Activated naive CD4-positive, alpha-beta T cell treated with anti-CD3 and anti-CD28 coated beads, Interleukin-2, amount 50 U/mL, for 16 hours (primary cell): ENCODE measurements around the gene WDR7.
"Not testable (repeated sequence)": the region's sequence is repeated elsewhere in the genome, so short reads cannot be mapped to it uniquely, and the experiment has no call there.

Experiments used
- DNase-seq: peaks from one replicate; pipeline ENCODE4 v3.0.0-alpha.2; 2020

The WDR7 gene

DNA sequence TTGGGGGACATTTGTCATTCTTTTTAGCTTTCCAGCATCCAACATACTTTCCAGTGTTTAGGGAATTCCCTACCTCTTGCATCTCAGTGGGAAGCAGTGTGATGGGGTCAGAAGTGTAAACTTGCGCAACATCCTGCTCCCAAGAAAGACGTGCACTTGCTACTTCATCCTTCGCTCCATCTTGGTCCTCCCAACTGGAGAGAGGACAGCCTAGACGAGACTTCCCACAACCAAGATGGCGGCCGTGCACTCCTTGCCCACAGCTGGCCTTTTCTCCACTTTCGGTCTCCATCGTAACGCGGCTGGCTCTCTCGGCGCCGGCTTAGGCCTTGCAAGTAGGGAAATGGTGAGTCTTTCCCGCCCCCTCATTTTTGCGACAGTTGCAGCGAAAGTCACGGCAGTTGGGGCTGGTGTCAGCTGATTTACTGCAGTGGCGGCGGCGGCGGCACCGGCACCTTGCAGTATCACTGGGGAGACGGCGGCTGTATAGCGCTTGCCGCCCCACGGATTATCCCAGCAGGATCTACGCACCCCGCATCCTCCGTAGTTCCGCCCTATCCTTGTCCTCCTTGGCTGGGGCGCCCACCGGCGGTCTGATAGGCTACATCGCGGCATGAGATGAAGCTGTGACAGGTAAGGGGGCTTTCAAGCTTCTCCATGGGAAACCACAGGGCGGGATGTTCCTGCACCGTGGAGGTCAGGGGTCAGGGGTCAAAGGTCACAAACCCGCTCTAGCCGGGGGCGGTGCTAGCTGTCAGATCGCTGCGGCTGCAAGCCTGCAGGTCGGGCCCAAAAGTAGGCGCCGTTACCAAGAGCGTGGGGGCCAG, at the start of gene WDR7:
Gene WDR7 (plus strand): TSS at position 416 of the 827 bp plus-strand sequence. CDS start 21,157 bp downstream, outside the sequence.
- peak; percentile 95 for DNase-seq

DNA sequence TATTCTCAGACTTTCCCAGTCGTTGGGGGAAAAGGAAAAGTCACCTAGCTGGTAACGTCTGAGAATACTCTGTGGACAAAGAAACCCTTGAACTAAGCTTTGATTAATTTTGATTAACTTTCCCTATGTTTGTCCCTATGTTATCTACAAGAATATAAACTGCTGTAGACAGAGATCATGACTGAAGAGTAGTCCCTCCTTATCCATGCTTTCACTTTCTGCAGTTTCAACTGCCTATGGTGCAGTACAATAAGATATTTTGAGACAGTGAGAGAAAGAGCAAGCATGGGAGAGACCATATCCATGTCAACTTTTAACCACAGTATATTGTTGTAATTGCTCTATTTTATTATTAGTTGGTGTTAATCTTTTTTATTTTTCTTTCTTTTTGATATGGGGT, 44.5 kb upstream of the WDR7 start:
- no peak for DNase-seq

DNA sequence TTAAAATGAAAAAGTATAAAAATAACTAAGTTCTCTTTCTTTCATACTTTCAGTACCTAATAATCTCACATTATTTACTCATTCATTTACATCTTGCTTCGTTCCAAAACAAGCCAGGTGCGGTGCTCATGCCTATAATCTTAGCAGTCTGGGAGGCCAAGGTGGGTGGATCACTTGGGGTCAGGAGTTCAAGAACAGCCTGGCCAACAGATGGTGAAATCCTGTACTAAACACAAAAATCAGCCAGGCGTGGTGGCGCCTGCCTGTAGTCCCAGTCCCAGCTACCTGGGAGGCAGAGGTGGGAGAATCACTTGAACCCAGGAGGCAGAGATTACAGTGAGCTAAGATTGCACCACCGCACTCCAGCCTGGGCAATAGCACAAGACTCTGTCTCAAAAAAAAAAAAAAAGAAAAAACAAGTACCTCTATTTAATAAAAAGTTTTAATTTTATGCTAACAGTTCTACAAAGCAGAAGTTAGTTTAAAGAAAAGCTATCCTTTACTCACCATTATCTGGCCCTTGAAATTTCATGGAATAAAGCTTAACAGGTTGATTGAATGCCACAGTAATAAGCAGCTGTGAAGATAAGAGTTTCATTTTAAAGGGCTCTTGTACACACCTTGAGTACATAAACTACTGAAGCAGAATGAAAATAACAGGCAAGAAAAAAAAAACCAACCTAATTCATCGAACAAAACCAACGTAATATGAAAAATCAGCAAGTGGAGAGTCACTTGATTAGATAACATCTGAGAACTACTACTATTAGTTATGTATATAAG, 35.2 kb upstream of the WDR7 start:
- DNase-seq = no peak

DNA sequence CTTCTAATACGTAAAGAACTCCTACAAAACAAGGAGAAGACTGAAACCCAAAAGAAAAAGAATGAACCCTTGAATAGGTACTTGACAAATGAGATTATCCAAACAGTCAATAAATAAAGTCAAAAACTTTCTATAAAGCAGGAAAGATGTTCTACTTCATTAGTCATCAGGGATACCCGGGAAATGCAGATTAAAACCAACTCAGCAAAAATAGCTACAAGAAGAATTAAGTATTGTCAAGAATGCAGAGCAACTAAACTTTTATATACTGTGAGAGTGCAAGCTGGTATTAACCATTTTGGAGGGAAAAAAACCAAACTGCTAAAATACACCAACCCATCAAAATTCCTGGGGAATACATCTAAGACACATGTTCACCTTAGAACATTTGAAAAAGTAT, 23.2 kb upstream of the WDR7 start:
- DNase-seq = no peak

DNA sequence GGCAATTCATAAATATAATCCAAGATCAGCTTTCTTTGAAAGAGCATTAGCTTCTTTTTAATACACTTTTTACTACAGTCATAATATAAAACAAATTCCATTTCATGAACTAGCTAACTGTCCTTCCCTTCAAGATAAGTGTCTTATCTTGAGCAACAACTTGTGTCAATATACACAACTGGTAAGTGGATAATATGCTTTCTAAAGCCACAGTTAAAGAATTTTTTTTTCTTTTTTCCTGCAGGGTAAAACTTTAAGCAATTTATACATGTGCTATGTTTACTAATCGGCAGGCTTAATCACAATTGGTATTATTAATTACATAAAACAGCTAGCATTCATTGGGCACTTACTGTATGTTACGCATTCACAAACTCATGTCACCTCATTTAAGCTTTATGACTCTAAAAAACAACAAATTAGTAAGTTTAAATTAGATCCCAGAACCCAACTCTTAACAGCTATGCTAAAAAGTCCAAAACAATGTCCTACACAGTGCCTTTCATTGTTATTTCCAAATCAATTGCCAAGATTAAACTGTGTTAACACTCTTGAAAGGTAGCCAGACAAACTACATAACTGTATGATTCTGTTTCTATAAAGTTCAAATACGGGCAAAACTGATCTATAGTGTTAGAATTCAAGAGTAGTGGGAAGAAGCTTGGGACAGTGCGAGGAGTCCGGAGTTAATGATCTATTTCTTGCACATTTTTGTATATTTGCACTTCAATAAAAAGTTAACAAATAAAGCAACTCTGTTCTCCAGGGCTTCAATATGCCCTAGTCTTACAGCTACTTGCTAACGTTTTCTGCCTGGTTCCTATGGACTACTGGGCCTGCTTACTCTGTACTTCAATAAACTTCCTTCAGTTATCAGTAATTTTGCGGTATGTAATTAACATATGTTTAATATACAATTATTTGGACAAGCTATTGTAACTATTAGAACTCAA, 18.8 kb upstream of the WDR7 start:
- DNase-seq = no peak

DNA sequence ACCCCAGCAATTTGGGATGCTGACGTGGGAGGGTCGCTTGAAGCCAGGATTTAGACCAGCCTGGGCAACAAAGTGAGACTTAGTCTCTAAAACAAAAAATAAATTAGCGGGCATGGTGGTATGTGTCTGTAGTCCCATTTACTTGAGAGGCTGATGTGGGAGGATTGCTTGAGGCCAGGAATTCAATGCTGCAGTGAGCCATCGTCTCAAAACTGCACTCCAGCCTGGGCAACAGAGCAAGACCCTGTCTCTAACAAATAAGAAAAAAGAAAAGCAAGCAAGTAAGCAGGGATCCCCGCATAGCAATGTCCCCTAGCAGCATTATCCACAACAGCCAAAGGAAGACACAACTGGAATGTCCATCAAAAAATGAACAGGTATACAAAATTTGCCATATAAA, 16.2 kb upstream of the WDR7 start:
- DNase-seq = no peak

DNA sequence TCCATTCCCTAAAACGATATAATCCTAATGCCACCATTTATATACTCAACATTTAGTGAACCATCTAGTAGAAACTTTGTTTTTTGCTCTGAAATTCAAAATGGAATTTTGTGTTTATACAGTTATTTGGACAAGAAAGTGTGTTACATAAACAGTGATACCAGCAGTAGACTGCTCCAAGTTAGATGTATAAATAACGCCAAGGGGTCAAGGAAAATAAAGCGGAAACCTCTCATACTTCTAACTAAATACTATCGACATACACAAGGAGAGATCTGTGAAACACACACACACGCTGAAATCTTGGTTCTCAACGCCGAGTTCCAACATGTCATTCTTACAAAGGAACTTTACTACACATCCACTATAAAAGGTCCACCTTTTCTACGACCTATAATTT, 14.0 kb upstream of the WDR7 start:
- DNase-seq = no peak

DNA sequence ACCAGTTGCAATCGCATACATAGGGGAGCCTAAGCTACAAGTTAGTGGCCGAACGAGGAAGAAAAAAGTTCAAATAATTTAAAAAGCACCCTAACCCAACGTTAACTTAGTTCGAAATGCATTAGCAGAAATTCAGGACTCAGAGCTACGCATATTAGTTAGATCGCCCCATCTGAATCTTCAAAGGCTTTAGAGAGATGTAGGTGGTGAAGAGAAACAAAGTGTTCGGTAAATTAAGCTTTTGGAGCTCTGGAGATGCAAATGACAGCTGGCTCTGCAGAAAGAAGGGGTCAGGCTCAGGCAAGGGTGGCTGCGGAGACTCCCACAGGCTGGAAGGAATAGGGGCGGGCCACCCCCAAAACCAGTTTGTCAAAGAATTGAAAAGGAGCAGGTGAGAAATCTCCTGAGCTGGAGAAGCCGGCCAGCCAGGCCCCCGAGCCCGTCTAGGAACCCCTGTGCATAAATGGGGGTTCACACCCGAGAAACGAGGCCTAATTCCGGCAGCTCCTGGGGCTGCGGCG, 13.4 kb upstream of the WDR7 start:
- DNase-seq = peak; percentile 23

DNA sequence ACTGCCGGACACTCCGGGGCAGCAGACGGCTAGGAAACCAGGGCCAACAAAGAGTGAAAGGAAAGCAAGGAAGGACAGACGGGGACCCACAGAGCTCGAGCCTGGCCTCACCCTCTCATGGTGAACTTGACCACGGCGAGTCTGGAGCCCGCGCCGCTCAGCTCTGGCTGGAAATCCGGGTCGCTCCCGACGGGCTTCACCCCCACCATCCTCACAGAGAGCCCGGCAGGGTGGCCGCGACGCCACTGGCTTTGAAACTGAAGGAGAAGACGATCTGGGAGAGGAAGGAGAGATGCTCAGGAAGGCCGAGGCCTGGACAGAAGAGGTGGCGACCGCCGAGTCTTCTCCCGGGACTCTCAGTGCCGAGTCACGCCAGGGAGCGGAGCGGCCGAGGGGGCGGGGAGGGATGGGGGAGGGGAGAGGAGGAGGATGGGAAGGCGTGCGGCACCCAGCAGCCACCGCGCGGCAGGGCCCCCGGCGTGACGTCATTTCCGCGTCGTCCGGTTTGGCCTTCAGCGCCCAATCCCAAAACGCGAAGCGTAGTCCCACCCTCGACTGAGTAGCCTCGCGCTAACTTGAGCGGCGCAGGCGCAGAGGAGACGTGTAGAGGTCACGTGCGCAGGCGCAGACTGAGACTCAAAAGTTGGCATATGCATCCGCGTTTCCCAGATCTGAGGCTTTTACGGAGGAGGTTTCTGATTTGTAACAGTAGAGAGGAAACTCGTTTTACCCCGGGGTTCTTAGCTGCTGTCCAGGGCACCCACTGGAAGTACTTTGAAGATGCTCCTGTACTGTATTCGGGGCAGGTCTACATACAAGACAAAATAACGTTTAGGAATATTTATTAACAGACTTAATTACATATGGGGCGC, 12.7 kb upstream of the WDR7 start, which contains the start of gene TXNL1:
Gene TXNL1 (minus strand): TSS at position 361 of the 872 bp plus-strand sequence. CDS start 152 bp downstream, at position 209.
- peak; percentile 99 for DNase-seq

DNA sequence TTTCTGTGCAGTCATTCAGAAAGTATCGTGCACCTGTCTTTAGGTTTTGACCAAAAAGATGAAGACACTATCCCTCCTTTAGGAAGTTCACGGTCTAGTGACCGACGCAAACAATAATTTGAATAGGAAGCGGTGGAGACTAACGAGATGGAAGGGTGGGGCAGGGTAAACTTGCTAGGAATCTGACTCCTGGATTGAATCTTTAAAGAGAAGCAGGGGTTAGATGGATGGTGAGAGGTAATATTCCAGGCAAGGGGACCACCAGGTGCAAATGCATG, 12.1 kb upstream of the WDR7 start:
- DNase-seq = no peak

DNA sequence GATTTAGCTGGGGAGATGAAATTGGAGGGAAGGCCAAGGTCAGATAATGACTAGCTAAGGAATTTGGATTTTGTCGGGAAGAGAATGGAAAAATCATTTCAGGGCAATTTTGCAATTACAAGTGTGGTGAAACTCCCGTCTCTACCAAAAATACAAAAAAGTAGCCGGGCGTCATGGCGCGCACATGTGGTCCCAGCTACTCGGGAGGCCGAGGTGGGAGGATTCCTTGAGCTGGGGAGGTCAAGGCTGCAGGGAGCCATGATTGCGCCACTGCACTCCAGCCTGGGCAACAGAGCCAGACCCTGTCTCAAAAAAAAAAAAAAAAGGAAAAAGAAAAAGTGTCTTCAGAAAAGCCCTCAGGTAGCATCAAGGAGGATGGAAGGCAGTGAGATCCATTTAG, 11.6 kb upstream of the WDR7 start:
- DNase-seq = no peak

DNA sequence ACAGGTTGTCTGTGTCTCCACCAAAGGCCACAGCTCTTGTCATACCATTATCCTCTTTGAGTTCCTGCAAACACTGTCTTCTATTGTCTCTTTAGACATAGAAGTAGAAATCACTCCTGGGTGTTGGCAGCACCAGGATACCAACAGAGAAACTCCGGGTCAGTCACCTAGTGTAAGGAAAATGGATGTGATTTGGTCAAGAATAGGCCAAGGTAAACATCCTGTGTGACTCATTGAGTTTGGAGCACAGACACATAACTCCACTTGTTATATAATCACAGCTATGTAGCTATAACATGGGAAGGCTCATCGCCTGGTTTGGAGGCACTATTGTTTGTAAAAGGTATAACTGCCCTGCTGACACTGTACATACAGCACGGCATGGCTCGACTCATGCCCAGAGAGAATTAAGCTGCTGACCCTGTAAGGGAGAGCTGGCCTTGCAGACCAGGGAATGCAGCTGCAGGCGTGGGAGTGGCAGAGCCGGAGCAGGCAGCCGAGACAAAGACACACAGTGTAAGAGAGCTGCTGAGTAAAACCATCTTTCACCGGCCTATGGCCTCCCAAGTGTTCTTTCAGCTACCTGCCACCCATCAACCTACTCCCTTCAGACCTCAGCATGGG, 9.3 kb upstream of the WDR7 start:
- no peak for DNase-seq

DNA sequence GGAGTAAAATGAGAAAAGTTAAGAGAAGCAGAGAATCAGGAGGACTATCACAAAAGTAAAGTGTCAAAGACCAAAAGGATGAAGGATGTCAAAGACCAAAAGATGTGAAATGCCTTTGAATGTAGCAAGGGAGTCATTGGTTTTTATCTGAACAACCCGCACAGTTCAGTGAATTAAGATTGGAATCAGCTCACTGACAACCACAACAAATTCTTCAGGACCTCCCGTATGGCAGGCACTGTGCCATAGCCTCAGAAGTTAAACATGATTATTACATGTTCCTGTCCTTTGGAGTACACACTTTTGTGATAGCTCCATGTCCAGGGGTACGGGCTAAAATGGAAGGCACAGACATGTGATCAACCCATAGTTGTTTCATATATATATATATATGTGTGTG, 7.8 kb upstream of the WDR7 start:
- no peak for DNase-seq

DNA sequence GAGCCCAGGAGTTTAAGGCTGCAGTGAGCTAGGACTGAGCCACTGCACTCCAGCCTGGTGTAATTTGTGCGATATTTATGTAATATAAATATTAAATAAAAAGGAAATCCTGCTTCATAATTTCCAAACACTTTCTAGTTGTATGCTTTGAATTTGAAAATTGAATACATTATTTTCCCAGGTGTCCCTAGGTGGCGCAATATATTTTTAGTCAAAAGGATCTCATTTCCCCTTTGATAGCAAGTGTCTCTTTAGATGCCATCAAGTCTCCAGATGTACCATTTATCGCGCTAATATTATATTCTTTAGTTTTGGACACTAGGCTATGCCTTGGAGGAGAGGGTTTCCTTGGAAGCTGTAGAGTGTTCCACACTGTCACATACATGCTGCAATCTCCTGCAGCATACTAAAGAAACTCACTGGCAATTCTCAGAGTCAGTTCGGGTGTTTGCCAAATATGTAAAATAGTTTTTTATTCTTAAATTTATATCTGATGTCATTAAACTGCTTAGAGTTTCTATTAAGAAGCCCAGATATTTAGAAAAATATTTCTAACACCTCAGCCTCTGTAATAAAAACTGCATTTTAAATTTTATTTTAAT, 5.6 kb upstream of the WDR7 start:
- DNase-seq = no peak

DNA sequence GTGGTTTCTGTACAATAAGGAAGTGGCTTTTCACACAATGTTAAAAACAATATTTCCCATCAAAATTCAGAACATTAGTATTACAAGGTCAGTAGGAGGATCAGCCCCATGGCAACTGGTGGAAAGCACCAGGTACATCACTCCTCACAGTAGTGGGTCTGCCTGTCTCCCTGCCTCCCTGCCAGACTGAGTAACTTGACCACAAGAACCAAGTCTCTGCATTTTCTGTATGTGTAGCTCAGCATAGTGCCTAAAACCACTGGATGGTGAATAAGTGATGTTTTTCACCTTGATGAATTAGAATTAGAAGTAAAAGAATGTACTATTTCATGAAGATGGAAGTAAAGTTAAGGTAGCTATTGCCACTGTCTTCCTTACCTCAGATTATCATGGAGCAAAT, 4.1 kb upstream of the WDR7 start:
- no peak for DNase-seq

DNA sequence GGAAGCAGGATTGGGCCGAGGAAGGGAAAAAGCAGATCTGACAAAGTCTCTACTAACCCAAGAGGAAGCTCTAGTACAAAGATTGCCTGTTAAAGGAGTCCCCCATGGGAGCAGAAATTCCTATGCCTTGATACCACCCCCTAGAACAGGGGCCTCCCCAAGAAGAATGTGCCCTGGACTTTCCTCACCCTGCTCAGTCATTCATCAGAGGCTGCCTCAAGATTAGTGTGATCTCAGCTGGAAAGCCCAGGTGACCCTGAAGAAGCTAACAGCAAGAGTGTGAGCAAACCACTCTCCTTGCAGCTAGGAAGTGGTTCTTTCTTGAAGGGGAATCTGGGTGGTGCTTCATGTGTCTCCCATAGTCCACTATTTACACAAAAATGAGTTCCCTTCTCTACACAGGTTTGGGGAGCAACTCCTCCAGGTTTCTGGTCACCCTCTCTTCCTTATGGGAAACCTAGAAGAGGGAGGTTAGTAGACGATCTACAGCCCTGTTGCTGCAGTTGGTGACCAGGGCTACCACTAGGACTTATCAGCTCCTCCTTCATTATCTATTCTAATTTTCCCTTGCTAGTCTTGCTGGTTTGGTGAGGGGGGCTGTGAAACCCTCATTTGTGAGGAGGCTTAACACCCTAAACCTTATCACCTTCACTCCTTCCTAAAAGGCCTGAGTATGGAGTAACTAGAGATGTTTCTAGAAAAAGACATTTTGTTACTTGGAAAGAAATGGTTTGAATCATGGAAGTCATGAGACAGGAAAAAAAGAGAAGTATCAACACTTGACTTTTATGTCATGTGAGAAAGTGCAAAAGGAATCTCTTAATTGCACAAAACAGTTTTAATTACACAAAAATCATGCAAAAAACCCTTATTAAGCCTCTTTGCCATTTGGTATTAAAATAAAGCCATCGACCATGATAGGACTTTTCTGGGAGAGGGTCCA, 2.9 kb upstream of the WDR7 start:
- no peak for DNase-seq

DNA sequence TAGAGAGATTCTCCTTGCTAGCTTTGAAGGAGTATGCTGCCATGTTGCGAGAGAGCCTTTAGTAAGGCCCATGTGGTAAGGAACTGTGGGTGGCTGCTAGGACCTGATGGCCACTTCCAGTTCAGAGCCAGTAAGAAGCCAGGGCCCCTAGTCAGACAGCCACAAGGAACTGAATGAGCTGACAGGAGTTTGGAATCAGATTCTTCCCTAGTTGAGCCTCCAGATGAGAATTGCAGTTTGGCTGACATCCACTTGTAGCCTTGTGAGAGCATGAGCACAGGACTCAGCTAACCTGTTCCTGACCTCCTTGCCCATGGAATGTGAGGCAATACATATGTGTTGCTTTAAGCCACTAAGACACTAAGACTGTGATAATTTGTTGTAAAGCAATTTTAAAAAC, 1.2 kb upstream of the WDR7 start:
- DNase-seq = no peak

DNA sequence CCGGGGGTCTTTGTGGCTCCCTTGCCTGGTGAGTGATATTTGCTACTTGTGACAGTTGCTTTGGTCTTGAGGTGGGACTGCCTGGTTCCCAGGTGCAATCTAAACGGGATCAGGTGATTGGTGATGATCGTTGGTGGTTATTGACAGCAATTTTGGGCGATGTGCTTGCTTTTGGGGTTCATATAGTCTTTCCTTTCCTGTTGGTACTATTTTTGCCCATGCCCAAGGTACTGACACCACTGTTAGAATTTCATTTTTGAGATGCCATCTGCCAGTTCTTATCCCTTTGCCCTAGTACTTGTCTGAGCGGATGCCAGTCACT, 573 bp downstream of the WDR7 start:
- DNase-seq = no peak

DNA sequence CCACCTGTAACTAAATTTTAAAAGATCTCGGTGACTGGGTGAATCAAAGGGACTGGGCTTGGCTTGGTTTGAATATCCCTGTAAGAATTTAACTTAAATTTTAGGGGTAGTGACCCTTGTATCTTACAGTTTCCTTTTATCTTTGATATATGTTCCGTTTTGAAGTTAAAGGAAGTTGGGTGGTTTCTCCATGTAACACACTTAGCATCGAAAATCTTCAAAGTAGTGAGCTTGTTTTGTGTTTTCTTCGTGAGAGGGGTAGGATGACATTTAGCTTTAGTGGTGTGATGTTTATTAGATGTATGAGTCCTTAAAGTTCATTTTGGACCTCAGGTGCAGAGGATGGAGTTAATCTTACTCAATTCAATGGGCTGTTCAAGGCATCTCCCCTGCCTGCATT, 1.6 kb downstream of the WDR7 start:
- DNase-seq = no peak

DNA sequence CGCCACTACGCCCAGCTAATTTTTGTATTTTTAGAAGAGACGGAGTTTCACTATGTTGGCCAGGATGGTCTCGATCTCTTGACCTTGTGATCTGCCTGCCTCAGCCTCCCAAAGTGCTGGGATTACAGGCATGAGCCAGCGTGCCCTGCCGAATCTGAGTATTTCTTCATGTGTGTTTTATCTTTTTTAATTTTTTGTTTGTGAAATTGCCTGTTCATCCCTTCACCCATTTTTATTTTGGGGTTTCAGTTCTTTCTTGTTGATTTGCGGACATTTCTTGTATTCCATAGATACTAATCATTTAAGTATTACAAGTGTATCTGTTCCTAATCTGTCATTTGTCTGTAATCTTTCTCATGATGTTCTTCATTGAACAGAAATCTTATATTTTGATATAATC, 3.1 kb downstream of the WDR7 start:
- not testable (repeated sequence) for DNase-seq
